ENCODE measurements around the gene TM4SF4.

The TM4SF4 gene

DNA sequence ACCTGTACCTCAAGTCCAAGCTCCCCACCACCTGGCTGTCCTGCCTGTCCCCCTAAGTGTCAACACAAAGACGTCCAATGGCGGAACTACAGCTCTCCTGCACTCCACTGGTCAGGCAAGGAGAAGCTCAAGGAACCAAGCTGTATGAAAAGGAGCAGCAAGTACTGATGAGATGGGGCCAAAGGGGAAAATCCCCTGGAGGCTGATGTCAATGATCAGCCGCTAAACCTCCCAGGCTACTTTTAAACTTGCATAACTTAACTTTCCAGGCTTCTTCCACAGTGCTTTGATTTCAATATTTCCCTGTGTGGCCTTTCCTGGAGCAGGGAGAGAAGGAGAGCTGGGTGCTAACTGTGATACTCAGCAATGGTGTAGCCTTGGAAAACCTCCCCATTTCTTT is 35.0 kb downstream of the TM4SF4 start:
- Histone ChIP-seq H3K27ac (no peak overlapping the region), H3K36me3 (ENCODE audit: insufficient read depth) (no peaks in the 10 kb centered on the region), H3K4me2 (no peak overlapping the region), H2AFZ (ENCODE audit: low read depth) (no peak overlapping the region), H3K27me3 (ENCODE audit: insufficient read depth, low read depth) (no peaks in the 10 kb centered on the region), H3K79me2 (ENCODE audit: insufficient read depth, low read depth) (no peaks in the 10 kb centered on the region), H3K4me3 (IDR thresholded peaks at IDR 0.05; ENCODE audit: insufficient read depth, low read depth, low read length) (no peak overlapping the region), H3K9ac (no peak overlapping the region), H3K4me1 (ENCODE audit: low read depth, poor library complexity, severe bottlenecking) (peaks cover 19% of the 10 kb centered on the region), H4K20me1 (ENCODE audit: insufficient read depth) (no peaks in the 10 kb centered on the region)
- TF ChIP-seq, protein P1, sequence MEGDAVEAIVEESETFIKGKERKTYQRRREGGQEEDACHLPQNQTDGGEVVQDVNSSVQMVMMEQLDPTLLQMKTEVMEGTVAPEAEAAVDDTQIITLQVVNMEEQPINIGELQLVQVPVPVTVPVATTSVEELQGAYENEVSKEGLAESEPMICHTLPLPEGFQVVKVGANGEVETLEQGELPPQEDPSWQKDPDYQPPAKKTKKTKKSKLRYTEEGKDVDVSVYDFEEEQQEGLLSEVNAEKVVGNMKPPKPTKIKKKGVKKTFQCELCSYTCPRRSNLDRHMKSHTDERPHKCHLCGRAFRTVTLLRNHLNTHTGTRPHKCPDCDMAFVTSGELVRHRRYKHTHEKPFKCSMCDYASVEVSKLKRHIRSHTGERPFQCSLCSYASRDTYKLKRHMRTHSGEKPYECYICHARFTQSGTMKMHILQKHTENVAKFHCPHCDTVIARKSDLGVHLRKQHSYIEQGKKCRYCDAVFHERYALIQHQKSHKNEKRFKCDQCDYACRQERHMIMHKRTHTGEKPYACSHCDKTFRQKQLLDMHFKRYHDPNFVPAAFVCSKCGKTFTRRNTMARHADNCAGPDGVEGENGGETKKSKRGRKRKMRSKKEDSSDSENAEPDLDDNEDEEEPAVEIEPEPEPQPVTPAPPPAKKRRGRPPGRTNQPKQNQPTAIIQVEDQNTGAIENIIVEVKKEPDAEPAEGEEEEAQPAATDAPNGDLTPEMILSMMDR (conservative IDR thresholded peaks at IDR 0.05; ENCODE audit: low read depth, low read length) = no peak

GRCh38 chr3:149510480-149510879 is 36.0 kb downstream of the TM4SF4 start:
- Histone ChIP-seq H3K4me2 (no peak overlapping the region), H3K79me2 (ENCODE audit: insufficient read depth, low read depth) (no peaks in the 10 kb centered on the region), H3K27me3 (ENCODE audit: insufficient read depth, low read depth) (no peaks in the 10 kb centered on the region), H3K36me3 (ENCODE audit: insufficient read depth) (no peaks in the 10 kb centered on the region), H4K20me1 (ENCODE audit: insufficient read depth) (no peaks in the 10 kb centered on the region), H3K9ac (no peak overlapping the region), H2AFZ (ENCODE audit: low read depth) (no peak overlapping the region), H3K4me1 (ENCODE audit: low read depth, poor library complexity, severe bottlenecking) (peaks cover 19% of the 10 kb centered on the region), H3K4me3 (IDR thresholded peaks at IDR 0.05; ENCODE audit: insufficient read depth, low read depth, low read length) (no peak overlapping the region), H3K27ac (no peak overlapping the region)
- TF ChIP-seq, protein P1 (conservative IDR thresholded peaks at IDR 0.05; ENCODE audit: low read depth, low read length) = no peak

- H2AFZ ChIP-seq (ENCODE audit: low read depth) = no peak overlapping the region
- no peak overlapping the region for H3K9ac ChIP-seq
- no peaks in the 10 kb centered on the region for H3K36me3 ChIP-seq (ENCODE audit: insufficient read depth)
- peaks cover 19% of the 10 kb centered on the region for H3K4me1 ChIP-seq (ENCODE audit: low read depth, poor library complexity, severe bottlenecking)
- no peak overlapping the region for H3K27ac ChIP-seq
- H3K27me3 ChIP-seq (ENCODE audit: insufficient read depth, low read depth) = no peaks in the 10 kb centered on the region
- no peaks in the 10 kb centered on the region for H4K20me1 ChIP-seq (ENCODE audit: insufficient read depth)
- TF ChIP-seq, protein P1 (conservative IDR thresholded peaks at IDR 0.05; ENCODE audit: low read depth, low read length) = no peak
- H3K4me2 ChIP-seq = no peak overlapping the region
- H3K79me2 ChIP-seq (ENCODE audit: insufficient read depth, low read depth) = no peaks in the 10 kb centered on the region
- no peak overlapping the region for H3K4me3 ChIP-seq (IDR thresholded peaks at IDR 0.05; ENCODE audit: insufficient read depth, low read depth, low read length)
These were observed 36.6 kb downstream of the TM4SF4 start for GRCh38 chr3:149511040-149511626.

- Histone ChIP-seq H3K27ac (no peak overlapping the region), H3K4me2 (no peak overlapping the region), H3K4me3 (IDR thresholded peaks at IDR 0.05; ENCODE audit: insufficient read depth, low read depth, low read length) (no peak overlapping the region)
These were observed 37.7 kb downstream of the TM4SF4 start for GRCh38 chr3:149512073-149512782.

More at GRCh38 chr3:149512073-149512782, 37.7 kb downstream of the TM4SF4 start:
- Histone ChIP-seq H3K79me2 (ENCODE audit: insufficient read depth, low read depth) (no peaks in the 10 kb centered on the region), H2AFZ (ENCODE audit: low read depth) (peak overlapping the region; percentile 2; the same call in 1 of the 2 replicates), H3K9ac (no peak overlapping the region), H4K20me1 (ENCODE audit: insufficient read depth) (no peaks in the 10 kb centered on the region), H3K36me3 (ENCODE audit: insufficient read depth) (no peaks in the 10 kb centered on the region), H3K4me1 (ENCODE audit: low read depth, poor library complexity, severe bottlenecking) (peaks cover 19% of the 10 kb centered on the region), H3K27me3 (ENCODE audit: insufficient read depth, low read depth) (no peaks in the 10 kb centered on the region)
- TF ChIP-seq, protein P1 (conservative IDR thresholded peaks at IDR 0.05; ENCODE audit: low read depth, low read length) = peak; percentile 94

Data from KMS-11 (cell line).